CD14-positive monocyte (primary cell): Measurements from ENCODE around the gene CAMTA1. TPM values are rescaled to one million over a fixed set of nuclear protein-coding genes. Genes with fewer than 3 reads are reported as not detected.

Source experiments
- DNase-seq, 3 donors: peaks; one replicate each; pipeline ENCODE4 v3.0.0-alpha.2; 2011 to 2022
- H2AFZ ChIP-seq: 2 replicates; pipeline ENCODE4 v1.6.0; 2012; ENCODE audit warnings: mild to moderate bottlenecking, low read depth, low read length, inconsistent platforms; ENCODE audit not compliant: insufficient read depth, poor library complexity, severe bottlenecking
- H3K27ac ChIP-seq, 2 donors: 1 replicate in 1 of 2; 2 replicates in 1 of 2; pipeline ENCODE4 v1.5.1; 2012 to 2013; ENCODE audit warnings: low read length in 2 of 2, control low read depth in 1 of 2, inconsistent platforms in 1 of 2, low read depth in 1 of 2, mild to moderate bottlenecking in 1 of 2
- H3K27me3 ChIP-seq, 2 donors: one replicate each; pipeline versions ENCODE4 v1.6.0 to v1.6.1; 2011 to 2013; ENCODE audit warnings: low read length in 2 of 2; ENCODE audit not compliant: control insufficient read depth in 2 of 2, insufficient read depth in 2 of 2
- H3K36me3 ChIP-seq, 2 donors: replicated peaks in 1 of 2; 1 replicate in 1 of 2; 2 replicates in 1 of 2; pipeline versions ENCODE4 v1.5.1 to v1.6.1; 2012 to 2013; ENCODE audit warnings: low read length in 2 of 2, control low read depth in 1 of 2, inconsistent platforms in 1 of 2, mild to moderate bottlenecking in 1 of 2; ENCODE audit not compliant: insufficient read depth in 2 of 2, control insufficient read depth in 1 of 2
- H3K4me1 ChIP-seq, 2 donors: 1 replicate in 1 of 2; 2 replicates in 1 of 2; pipeline versions ENCODE4 v1.5.1 to v1.6.1; 2012 to 2013; ENCODE audit warnings: low read length in 2 of 2, control low read depth in 1 of 2, inconsistent platforms in 1 of 2, mild to moderate bottlenecking in 1 of 2, moderate library complexity in 1 of 2; ENCODE audit not compliant: insufficient read depth in 2 of 2, control insufficient read depth in 1 of 2
- H3K4me2 ChIP-seq: replicated peaks from 2 replicates; pipeline ENCODE3; 2012; ENCODE audit warnings: low read length, moderate library complexity, mild to moderate bottlenecking; ENCODE audit not compliant: poor library complexity, severe bottlenecking; ENCODE audit errors: extremely low read depth
- H3K4me3 ChIP-seq, 3 experiments: fragments of 200-600 bp in 1 of 3; sonication (generic) in 1 of 3; replicated peaks in 1 of 3; 1 replicate in 2 of 3; 2 replicates in 1 of 3; pipeline ENCODE4 v1.5.1; 2011 to 2013; ENCODE audit warnings: low read length in 3 of 3, mild to moderate bottlenecking in 3 of 3, control low read depth in 2 of 3, low read depth in 2 of 3, inconsistent platforms in 1 of 3, moderate library complexity in 1 of 3
- H3K79me2 ChIP-seq: 2 replicates; pipeline ENCODE4 v1.6.0; 2012; ENCODE audit warnings: mild to moderate bottlenecking, control low read depth, inconsistent platforms, low read length, moderate library complexity; ENCODE audit not compliant: insufficient read depth
- H3K9ac ChIP-seq: 2 replicates; pipeline ENCODE4 v1.6.0; 2017; ENCODE audit warnings: low read length, mild to moderate bottlenecking; ENCODE audit not compliant: insufficient read depth, poor library complexity, severe bottlenecking
- H3K9me3 ChIP-seq, 2 donors: replicated peaks in 1 of 2; 1 replicate in 1 of 2; 2 replicates in 1 of 2; pipeline versions ENCODE4 v1.5.1 to v1.6.1; 2012 to 2013; ENCODE audit warnings: low read length in 2 of 2, control low read depth in 1 of 2; ENCODE audit not compliant: control insufficient read depth in 1 of 2, insufficient read depth in 1 of 2
- H4K20me1 ChIP-seq: 2 replicates; pipeline ENCODE4 v1.6.0; 2012; ENCODE audit warnings: mild to moderate bottlenecking, low read length, control low read depth, moderate library complexity; ENCODE audit not compliant: insufficient read depth
- H3K27ac Mint-ChIP-seq, 7 donors: one replicate each; pipeline ENCODE4 v1.8.0; 2020; ENCODE audit warnings: mild to moderate bottlenecking in 7 of 7, mixed read lengths in 7 of 7, moderate library complexity in 6 of 7, inconsistent platforms in 2 of 7
- H3K27me3 Mint-ChIP-seq, 3 donors: one replicate each; pipeline ENCODE4 v1.8.0; 2021 to 2022; ENCODE audit warnings: low read depth in 3 of 3, mild to moderate bottlenecking in 3 of 3, mixed read lengths in 3 of 3, moderate library complexity in 3 of 3, inconsistent platforms in 1 of 3
- H3K36me3 Mint-ChIP-seq, 2 donors: one replicate each; pipeline ENCODE4 v1.8.0; 2020; ENCODE audit warnings: mixed read lengths in 2 of 2, inconsistent platforms in 1 of 2, mild to moderate bottlenecking in 1 of 2
- H3K4me1 Mint-ChIP-seq: one replicate; pipeline ENCODE4 v1.8.0; 2020; ENCODE audit warnings: mild to moderate bottlenecking, mixed read lengths
- H3K4me3 Mint-ChIP-seq, 2 donors: one replicate each; pipeline ENCODE4 v1.8.0; 2020; ENCODE audit warnings: mild to moderate bottlenecking in 2 of 2, mixed read lengths in 2 of 2, moderate library complexity in 1 of 2
- H3K9me3 Mint-ChIP-seq, 7 donors: one replicate each; pipeline ENCODE4 v1.8.0; 2020 to 2022; ENCODE audit warnings: mixed read lengths in 7 of 7, mild to moderate bottlenecking in 6 of 7, moderate library complexity in 6 of 7, inconsistent platforms in 2 of 7
- CTCF ChIP-seq: fragments of 200-600 bp; IDR thresholded peaks from one replicate; pipeline ENCODE4 v1.8.0; 2022; ENCODE audit warnings: antibody characterized with exemption, mild to moderate bottlenecking
- WGBS: methylation state at CpG from one replicate; pipeline ENCODE4 v1.1.5; 2013; ENCODE audit warnings: missing lambda C conversion rate; ENCODE audit not compliant: insufficient coverage; 5-methylcytosine and 5-hydroxymethylcytosine counted together
- intact Hi-C, 2 donors: fragments of 100-400 bp; cut with micrococcal nuclease; formaldehyde crosslinking; loops; one replicate each; pipeline versions ENCODE4 v1.15.0 to v1.15.1; 2023
- polyA plus RNA-seq, 3 donors: library from polyadenylated mRNA; depleted of rRNA in 1 of 3; unstranded in 2 of 3; stranded (reverse) in 1 of 3; fragments of 300-500 nt in 2 of 3; fragments of >200 nt in 1 of 3; fragmentation: Illumina TruSeq in 2 of 3; gene quantifications; 1 replicate in 2 of 3; 2 replicates in 1 of 3; pipeline ENCODE4 v1.2.3, GENCODE V29; 2012 to 2021

The CAMTA1 gene
- polyA plus RNA-seq, 3 donors: 52.0 to 89.6 (median 78.3) TPM

DNA sequence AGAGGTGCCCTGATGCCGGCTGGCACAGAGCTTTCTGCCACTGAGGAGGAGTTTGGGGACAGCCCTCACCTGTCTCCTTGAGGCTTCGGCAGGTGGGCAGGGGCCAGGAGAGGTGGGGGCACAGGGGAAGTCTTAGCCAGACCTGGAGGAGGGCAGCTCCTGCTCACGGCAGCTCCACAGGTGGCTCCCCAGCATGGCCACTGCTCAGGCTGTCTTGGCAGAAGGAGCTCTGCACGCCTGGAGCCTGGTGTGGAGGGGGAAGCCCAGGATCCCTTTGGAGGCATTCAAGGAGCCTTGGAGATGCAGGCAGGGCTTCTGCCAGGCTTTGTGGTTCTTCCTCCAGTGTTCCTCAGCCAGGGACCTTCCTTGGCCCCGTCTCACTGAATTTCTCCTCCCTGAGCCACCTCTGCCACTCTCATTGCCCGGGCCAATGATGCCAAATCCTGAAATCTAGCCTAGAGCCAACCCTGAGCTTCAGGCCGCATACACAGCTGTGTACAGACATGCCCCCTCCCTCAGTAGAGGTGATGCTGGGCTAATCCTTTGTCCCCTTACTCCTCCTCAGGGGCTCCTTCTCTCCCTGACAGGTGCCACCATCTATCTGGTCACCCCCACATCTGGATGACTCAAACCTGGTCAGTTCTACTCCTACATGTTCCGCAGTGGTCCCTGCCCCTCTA lies 734.1 kb downstream of the CAMTA1 start:
- WGBS: 95% methylated on average over 7 of the region's 8 CpGs
- Histone ChIP-seq H3K79me2 (no peaks in the 10 kb centered on the region), H3K9me3 (no peaks in the 10 kb centered on the region), H3K4me2 (no peak overlapping the region), H3K27ac (no peak overlapping the region), H3K9ac (no peak overlapping the region), H3K4me3 (no peak overlapping the region), H4K20me1 (no peaks in the 10 kb centered on the region), H3K4me1 (no peaks in the 10 kb centered on the region), H2AFZ (no peak overlapping the region), H3K36me3 (no peaks in the 10 kb centered on the region), H3K27me3 (no peaks in the 10 kb centered on the region)
- TF ChIP-seq CTCF: no peak
- Mint-ChIP-seq H3K9me3 (peaks cover 0 to 3% (median 0%) of the 10 kb centered on the region in 7 donors), H3K4me3 (no peak overlapping the region), H3K4me1 (peaks cover 3% of the 10 kb centered on the region), H3K36me3 (no peaks in the 10 kb centered on the region), H3K27ac (no peak overlapping the region), H3K27me3 (peaks cover 2 to 13% (median 4%) of the 10 kb centered on the region in 3 donors)
- DNase-seq: no peak
- intact Hi-C loops: no loop called here

DNA sequence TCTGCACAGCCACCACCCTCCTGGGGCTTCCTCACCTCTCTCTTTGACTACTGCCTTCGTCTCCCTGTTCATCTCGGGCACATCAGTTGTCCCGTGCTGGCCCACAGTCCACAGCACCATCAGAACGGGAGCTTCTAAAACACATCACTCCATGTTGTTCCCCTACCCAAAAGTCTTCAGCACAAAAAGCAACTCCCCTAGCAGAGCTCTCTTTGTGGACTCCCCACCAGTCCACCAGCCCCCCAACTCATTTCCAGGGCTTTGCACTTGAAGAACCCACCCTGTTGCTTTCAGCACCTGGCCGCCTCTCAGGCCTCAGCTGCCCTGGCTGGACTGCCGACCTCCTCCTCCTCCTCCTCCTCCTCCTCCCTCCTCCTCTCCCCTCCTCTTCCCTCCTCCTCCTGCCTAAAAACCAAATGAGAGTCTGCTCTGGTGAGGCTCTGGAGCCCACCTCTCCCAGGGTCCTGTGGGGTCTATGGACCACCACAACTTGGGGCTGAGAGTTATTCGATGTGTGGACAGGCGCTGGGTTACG lies 734.7 kb downstream of the CAMTA1 start:
- no peak overlapping the region for H3K4me2 ChIP-seq
- no peaks in the 10 kb centered on the region for H3K79me2 ChIP-seq
- WGBS: 92% methylated on average over 6 of the region's 9 CpGs
- Mint-ChIP-seq H3K9me3 (peaks cover 0 to 3% (median 0%) of the 10 kb centered on the region in 7 donors), H3K4me1 (peaks cover 3% of the 10 kb centered on the region), H3K27ac (no peak overlapping the region), H3K27me3 (peaks cover 3 to 14% (median 4%) of the 10 kb centered on the region in 3 donors), H3K4me3 (no peak overlapping the region), H3K36me3 (no peaks in the 10 kb centered on the region)
- H3K36me3 ChIP-seq: no peaks in the 10 kb centered on the region
- no peak overlapping the region for H3K27ac ChIP-seq
- DNase-seq: no peak
- TF ChIP-seq CTCF: no peak
- H4K20me1 ChIP-seq: no peaks in the 10 kb centered on the region
- no peak overlapping the region for H3K4me3 ChIP-seq
- H3K4me1 ChIP-seq: no peaks in the 10 kb centered on the region
- intact Hi-C loops: no loop called here
- H3K9ac ChIP-seq: no peak overlapping the region
- H3K9me3 ChIP-seq: no peaks in the 10 kb centered on the region
- no peaks in the 10 kb centered on the region for H3K27me3 ChIP-seq
- no peak overlapping the region for H2AFZ ChIP-seq
